Fibroblast of the conjunctiva (primary cell): Measurements from ENCODE around the gene SUN1.
"Not testable (repeated sequence)": the region's sequence is repeated elsewhere in the genome, so short reads cannot be mapped to it uniquely, and the experiment has no call there.

Source experiments
- DNase-seq: peaks from one replicate; pipeline ENCODE4 v3.0.0-alpha.2; 2010; ENCODE audit warnings: low read depth

SUN1 gene

DNA sequence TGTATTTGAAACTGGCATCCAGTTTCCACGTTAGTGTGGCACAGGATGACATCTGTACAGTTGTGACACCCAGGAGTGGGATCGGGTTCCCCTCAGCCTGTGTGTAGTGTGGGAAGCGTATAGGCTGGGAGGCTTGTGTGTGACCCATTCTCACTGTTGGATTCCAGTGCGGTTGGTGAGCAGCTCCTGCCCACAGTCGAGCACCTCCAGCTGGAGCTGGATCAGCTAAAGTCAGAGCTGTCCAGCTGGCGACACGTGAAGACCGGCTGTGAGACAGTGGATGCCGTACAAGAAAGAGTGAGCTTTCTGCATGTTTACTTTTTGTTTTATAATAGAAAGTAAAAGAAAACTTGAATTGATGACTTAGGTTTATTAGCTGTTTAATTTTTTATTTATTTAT, 25.4 kb downstream of the SUN1 start:
- DNase-seq, result no peak

DNA sequence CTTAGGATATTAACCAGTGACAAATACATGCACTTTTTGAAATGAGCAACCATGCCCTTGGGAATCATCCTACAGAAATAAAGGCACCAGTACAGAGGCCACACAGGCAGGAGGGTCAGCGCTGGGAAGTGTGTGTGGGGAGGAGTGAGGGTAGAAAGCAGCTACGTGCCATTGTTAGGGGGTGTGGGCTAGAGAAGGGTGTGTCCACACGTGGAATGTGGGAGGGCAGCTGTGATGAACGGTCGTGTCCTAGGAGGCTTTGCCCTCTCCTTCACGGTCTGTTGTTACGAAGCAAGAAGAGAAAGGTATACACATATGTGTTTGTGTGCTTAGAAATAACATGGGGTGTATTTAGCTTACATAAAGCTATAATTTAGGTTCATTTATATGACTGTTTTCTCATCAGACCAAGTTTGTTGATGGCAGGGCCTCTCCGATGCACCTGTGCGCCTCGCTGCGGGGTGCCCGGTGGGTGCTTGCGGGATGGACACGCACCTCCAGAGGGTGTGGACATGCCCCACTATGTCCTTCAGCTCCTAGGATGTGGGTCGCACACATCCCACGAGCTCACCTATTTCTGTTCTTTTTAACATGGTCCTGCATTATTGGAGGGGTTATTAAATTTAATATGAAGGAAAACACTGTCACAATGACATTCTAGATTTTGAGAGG, 27.2 kb downstream of the SUN1 start:
- DNase-seq, result no peak

DNA sequence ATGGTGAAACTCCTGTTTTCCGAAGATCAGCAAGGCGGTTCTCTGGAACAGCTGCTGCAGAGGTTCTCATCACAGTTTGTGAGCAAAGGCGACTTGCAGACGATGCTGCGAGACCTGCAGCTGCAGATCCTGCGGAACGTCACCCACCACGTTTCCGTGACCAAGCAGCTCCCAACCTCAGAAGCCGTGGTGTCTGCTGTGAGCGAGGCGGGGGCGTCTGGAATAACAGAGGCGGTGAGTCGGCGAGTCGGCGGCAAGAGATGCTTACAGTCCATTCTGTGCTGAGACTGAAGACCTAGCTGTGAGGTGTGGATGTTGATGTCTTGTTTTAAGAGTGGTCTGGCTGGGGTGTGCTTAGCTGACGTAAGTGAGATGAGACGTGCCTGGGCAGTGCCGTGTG, 27.9 kb downstream of the SUN1 start:
- DNase-seq, result no peak

DNA sequence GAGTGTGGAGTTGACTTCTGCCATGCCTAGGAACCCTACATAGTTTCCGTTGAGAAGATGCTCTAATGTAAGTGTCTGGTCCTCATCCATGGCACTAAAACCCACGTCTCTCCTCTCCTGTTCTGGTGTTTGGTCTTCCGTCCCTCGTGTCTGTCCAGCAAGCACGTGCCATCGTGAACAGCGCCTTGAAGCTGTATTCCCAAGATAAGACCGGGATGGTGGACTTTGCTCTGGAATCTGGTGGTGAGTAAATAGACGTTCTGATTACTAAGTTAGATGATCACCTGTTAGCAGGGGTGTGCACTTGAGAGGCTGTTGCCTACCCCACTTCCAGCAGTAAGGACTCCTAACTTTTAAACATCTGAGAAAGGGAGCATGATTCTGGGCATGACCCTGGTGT, 28.9 kb downstream of the SUN1 start:
- DNase-seq, result no peak

DNA sequence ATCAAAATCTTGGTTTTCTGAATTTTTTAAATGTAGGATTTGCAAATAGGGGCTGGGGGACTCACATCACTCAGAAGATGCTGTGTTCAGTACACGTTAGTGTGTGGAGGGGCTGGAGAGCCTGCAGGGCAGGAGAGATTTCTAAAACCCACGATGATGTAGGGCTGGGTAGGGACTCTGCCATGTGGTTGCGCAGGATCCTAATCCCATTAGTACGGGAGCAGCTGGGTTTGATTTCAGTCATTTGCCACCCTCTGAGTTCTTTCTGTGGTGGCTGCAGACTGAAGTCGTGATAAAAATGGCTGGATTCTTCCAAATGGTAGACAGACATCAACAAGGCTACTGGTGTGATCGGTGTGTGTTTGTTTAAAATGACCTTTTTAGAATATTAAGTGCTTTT, 29.9 kb downstream of the SUN1 start:
- DNase-seq, result no peak

DNA sequence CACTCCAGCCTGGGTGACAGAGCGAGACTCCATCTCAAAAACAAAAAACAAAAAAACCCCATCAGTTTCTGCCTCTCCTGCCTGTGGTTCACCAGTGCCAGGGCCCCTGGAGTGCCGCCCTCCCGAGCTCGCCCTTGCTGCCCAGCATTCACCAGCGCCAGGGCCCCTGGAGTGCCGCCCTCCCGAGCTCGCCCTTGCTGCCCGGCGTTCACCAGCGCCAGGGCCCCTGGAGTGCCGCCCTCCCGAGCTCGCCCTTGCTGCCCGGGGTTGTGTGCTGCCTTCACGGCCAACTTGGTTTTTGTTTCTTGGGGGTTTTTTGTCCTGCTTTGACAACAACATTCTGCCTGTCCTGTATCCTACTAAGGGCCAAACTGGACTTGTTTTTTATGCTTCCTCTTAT, 30.8 kb downstream of the SUN1 start:
- no peak for DNase-seq

DNA sequence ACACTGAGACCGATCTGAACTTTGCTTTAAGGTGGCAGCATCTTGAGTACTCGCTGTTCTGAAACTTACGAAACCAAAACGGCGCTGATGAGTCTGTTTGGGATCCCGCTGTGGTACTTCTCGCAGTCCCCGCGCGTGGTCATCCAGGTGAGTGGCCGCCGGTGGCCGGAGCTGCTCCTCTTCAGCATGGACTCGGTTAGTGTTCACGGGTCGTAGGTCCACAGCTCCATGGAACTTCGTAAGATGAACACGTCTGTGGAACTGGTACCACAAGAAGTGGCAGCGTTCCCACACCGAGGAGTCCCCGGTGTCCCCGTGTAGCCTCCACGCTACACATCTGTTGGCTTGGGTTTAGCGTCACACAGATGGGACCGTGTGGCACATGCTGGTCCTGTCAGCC, 33.6 kb downstream of the SUN1 start:
- DNase-seq, result no peak

DNA sequence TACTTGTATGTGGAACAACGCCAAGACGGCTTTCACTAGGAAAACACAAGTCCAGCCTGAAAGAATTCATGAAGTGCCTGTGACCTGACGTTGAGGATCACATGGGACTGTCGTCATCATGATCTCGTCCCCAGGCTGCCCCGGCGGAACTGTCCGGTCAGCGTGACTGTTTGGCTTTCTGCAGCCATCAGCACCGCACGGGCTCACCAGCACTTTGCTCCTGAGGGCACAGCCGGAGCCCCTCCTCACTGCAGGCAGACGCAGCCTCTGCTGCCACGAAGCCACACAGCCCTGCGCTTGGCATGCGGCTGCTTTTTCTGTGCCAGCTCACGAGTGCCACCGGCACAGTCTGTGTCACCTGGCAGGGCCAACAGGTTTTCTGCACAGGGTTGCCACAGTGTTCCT, 34.7 kb downstream of the SUN1 start:
- DNase-seq, result peak; percentile 55

DNA sequence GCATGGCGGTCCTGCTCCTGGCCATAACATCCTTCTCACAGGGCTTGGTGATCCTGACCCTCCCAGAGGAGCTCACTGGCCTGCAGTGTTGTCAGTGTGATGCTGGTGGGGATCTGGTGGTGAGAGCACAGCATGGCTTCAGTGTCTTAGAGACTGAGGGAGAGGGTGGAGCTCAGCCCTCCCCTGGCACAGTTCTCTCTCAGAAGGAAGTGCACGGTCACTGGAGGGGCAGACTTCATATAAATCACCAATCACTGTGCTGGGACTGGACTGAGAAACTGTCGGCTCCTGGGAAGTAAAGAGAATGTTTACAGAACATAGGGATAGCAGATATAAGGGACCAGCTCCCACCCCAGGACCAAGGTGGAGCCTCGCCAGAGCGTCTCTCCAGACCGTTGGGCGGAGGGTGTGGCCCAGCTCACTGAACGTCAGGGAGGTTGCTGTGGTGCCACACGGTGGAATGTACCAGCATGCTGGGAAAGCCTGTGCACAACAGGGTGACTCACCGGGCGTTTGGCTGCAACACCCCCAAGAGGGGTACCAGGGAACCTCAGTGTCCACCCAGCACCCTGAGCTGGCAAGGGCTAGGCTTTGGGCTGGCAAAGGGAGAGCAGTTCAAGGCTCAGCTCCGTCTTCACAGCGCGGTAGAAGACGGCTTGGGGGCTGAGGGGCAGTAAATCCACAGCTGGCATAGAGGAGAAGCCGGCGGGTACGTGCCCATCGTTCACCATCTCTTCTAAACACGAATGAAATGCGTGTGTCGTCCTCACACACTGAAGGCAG, 35.3 kb downstream of the SUN1 start:
- peak; percentile 43 for DNase-seq

DNA sequence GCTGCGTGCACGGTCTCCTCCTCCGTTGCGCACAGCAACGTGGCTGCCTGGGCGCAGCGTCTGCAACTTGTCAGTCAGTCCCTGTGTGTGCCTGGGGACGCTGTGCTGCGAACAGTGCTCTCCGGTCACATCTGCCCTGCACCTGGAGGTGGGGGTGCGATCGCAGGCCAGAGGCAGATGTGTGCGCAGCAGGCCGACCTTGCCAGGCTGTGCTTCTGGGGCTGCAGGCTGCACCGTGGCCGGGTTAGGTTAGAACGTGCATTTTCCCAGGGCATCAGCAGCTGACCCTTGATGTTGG, 35.9 kb downstream of the SUN1 start:
- DNase-seq, result no peak

DNA sequence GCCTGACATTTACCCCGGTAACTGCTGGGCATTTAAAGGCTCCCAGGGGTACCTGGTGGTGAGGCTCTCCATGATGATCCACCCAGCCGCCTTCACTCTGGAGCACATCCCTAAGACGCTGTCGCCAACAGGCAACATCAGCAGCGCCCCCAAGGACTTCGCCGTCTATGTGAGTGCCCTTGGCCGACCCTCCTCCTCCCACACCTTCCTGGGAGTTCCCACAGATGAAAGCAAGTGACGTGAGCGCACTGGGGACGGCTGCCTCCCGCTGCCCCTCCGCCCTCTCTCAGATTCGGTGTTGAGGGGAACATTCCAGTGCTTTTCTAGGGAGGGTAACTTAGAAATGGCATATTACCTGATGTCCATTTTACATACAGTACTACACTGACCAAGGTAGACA, 37.1 kb downstream of the SUN1 start:
- DNase-seq, result no peak

DNA sequence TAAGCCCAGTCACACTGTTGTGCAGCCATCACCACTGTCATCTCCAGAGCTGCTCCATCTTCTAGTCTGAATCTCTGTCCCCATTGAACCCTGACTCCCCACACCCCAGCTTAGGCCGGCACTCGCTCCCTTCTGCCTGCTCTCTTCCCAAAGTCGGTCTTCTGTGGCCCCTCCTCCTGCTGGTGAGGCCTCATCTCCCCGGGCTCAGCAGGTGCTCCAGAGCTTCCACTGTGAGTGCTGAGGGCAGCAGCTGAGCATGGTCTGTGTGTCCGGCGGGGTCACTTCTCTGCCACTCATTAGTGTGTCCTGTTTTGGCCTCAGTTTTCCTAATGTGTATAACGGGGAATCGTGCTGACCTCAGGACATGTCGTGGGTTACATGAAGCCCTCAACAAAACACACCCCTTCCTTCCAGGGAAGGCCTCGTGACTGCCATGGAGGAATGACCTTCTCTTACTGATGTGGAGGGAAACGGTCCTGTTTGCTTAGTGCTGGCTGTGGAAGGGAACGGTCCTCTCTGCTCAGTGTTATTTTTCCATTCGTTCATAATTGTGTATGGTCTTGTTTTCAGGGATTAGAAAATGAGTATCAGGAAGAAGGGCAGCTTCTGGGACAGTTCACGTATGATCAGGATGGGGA, 39.7 kb downstream of the SUN1 start:
- no peak for DNase-seq

DNA sequence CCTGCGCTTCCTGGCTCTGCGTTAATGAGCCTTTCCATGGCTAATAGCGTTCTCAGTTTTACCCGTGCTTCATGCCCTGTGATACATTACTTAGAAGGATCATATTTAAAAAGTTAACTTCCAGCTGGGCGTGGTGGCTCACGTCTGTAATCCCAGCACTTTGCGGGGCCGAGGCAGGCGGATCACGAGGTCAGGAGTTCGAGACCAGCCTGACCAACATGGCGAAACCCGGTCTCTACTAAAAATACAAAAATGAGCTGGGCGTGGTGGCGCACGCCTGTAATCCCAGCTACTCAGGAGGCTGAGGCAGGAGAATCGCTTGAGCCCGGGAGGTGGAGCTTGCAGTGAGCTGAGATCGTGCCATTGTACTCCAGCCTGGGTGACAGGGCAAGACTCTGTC, 40.4 kb downstream of the SUN1 start:
- DNase-seq, result not testable (repeated sequence)

DNA sequence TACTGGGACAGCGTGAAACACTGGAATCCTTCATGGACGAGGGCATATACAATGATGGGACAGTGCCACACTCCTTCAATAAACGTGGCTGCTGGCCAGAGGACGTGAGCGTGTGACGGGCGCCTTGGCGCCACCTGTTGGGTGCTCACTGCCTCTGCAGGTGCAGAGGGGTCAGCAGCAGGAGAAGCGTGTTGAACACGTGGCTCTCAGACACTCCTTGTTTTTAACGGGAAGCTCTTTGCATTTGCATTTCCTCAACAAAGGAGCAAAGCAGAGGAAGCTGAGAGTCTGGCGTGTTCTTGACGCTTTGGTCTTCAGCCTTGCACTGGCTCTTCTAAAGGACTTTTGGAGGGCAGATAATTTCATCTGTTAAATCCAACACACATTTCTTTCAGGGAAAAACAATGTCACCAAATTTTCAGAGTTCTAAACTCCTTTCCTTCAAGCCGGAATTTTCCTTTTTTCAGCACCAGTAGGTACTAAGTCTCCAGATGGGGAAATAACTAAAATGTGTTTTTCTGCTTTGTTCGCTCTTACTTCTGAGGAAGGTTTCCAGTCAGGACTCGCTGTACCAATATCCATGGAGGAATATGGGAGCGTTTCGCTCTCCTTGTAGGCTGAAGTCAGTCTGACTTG, 41.2 kb downstream of the SUN1 start:
- peak; percentile 73 for DNase-seq

DNA sequence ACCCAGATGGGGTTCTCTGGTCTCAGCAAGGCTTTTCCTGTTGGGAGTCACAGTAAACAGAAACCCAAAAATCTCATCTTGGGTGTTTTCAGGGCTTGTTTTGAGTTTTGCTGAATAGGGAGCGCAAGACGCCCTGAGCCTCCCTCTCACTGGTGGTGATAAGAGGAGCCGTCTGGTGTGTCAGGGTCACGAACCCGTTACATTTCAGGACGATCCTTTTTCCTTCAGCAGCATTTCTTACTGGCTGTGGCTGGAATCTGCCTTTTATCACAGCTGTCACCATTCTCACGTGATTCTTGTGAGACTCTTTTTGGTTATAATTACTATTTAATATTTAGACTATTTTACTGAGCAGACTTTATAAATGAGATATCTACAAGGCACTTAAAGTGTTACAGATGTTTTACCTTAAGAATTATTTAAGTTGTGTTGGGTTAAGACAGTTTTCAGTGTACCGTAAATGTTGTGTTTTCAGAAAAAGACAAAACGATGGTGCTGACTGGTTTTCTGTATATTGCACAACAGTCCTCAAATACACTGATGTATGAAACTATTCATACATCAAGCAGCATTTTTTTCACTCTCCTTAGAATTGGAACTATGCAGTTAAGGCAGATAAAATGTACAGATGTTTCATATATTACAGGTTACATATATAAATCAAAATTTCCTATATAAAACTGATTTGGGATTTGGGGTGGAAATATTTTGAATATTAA, 41.9 kb downstream of the SUN1 start:
- DNase-seq, result no peak

DNA sequence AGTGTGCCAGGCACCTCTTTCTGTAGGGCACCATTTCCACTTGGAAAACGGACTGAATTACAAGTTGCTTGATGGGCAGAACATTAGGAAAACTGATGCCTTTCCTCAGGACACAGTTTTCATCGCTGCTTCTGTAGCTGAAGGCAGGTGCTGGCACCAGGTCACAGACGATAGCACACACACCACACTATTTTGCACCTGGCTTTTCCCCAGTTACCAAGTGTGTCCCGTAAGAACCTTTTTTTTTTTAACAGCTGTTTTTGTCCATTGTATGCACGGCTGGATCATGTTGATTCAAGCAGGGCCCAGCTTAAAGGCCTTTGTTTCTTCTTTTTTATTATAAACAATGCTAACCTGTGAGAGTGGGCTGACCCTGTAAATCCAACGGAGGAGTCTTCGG, 42.8 kb downstream of the SUN1 start:
- DNase-seq, result no peak

DNA sequence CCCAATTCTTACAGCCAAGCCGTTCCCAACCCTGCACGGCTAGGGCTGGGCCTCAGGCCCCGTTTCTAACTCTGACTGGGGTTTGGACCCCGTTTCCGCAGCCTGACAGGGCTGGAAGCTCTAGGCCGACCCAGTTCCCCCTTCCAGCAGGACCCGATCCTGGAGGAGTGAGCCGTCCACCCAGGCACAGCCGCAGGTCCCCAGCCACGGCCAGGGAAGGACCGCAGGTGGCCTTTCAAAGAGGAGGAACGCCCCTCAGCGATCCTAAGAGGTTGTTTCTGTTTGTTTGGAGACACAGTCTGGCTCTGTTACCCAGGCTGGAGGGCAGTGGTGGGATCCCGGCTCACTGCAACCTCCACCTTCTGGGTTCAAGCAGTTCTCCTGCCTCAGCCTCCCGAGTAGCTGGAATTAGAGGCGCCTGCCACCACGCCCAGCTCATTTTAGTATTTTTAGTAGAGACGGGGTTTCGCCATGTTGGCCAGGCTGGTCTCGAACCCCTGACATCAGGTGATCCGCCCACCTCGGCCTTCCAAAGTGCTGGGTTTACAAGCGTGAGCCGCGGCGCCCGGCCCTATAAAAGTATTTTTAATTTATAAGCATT, 43.3 kb downstream of the SUN1 start:
- DNase-seq, result no peak

DNA sequence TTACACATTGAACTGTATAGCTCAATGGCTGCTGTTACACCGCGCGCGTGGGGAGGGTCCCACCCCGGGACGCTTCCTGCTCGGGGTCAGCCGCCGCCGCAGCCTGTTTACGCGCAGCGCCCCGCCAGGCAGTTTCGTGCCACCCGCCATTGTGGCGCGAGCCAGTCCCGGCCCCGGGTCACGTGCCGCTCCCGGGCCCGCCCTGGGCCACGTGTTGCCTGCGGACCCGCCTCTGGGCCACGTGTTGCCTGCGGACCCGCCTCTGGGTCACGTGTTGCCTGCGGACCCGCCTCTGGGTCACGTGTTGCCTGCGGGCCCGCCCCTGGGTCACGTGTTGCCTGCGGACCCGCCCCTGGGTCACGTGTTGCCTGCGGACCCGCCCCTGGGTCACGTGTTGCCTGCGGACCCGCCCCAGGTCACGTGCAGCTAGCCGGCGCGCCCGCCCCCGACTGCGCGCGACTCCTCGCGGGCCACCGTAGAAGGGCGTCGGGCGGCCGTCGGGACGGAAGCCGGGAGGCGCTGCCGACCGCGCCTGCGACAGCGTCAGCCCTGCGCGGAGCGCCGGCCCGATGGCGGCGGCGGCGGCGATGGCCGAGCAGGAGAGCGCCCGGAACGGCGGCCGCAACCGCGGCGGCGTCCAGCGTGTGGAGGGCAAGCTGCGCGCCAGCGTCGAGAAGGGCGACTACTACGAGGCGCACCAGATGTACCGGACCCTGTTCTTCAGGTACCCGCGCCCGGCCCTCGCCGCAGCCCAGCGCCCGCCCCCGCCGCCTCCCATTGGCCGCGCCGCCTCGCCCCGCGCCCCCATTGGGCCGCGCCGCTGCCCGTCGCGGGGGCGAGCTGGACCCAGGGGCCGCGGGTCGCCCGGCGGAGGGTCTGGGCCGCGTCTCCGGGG, 44.0 kb downstream of the SUN1 start, which contains the start of gene GET4:
Gene GET4 (plus strand): TSS at position 478 of the 895 bp plus-strand sequence. CDS start 92 bp downstream, at position 570.
- peak; percentile 95 for DNase-seq

DNA sequence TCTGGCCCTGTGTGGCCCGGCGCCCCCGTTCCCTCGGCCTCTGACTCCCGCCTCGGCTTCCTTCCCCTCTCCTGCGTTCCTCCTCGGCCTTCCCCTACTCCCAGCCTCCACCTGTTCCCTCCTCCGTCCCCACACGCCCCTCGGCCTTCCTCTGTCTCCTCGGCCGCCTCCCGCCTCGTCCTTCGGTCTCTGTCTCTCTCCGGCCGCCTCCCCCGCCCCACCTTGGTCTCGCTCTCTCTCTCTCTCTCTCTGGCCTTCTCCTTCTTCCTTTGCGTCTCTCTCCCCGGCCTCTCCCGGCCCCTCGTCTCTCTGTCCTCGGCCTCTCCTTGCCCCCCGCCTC, 44.7 kb downstream of the SUN1 start:
- DNase-seq, result no peak

DNA sequence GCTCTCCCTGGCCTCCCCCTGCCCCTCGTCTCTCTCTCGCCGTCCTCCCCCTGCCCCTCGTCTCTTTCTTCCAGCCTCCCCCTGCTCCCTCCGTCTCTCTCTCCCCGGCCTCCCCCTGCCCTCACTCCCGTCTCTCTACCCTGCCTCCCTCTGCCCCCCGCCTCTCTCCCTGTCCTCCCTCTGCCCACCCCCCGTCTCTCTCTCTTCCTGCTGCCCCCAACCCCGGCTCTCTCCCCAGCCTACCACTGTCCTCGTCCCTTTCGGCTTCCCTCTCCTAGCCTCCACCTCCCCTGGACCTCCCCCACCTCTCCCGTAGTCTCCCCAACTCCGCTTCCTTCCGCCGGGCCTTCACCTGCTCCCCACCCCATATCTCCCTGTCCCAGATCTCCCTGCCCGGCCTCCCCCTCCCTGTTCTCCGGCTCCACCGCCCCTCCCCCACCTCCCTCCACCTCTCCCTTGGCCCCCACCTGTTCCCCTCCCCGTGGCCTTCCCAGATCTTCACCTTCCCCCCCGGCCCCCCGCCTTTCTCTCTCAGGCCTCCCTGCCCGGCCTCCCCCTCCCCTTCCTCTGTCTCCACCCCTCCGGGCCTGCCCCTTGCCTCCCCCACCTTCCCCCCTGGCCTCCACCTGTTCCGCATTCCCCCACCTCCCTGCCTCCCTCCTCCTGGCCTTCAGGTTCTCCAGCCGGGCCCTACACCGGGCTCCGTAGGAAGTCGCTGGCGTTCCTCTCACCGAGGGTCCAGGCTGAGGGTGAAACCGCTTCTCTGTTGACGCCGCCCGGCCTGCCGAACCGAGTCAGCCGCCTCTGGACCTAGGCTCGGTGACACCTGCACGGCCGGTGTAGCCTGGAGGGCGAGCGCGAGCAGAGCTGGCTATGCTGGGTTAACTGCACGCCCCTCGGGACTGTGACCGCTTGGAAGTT, 45.3 kb downstream of the SUN1 start:
- DNase-seq, result no peak
